Activated CD8-positive, alpha-beta memory T cell treated with anti-CD3 and anti-CD28 coated beads for 36 hours (primary cell): ENCODE data around the gene SCIN. TPM values are rescaled to one million over a fixed set of nuclear protein-coding genes. Genes with fewer than 3 reads are reported as not detected.
"Not testable (repeated sequence)": the region's sequence is repeated elsewhere in the genome, so short reads cannot be mapped to it uniquely, and the experiment has no call there.

Experiments
- CTCF ChIA-PET: fragments of 350-600 bp; sonication (Branson Sonifier 250); formaldehyde crosslinking; loops from one replicate; lab custom pipeline; 2021; ENCODE audit warnings: antibody characterized with exemption; lab: Charles Lee
- POLR2A ChIA-PET: fragments of 350-600 bp; sonication (Branson Sonifier 250); formaldehyde crosslinking; loops from one replicate; lab custom pipeline; 2021; ENCODE audit warnings: antibody characterized with exemption; lab: Charles Lee
- total RNA-seq, 2 experiments: library from RNA; stranded (reverse); gene quantifications; one replicate each; pipeline ENCODE4 v1.2.3, GENCODE V29; 2021

The SCIN gene
- total RNA-seq, 2 experiments from 2014 or later = 0.08 to 0.27 TPM

GRCh38 chr7:12670743-12671520, 100.4 kb downstream of the SCIN start:
- POLR2A ChIA-PET = no interaction called here
- CTCF ChIA-PET = no interaction called here

GRCh38 chr7:12673436-12673835, 102.9 kb downstream of the SCIN start:
- CTCF ChIA-PET = not testable (repeated sequence)

GRCh38 chr7:12674053-12674452, 103.5 kb downstream of the SCIN start:
- CTCF ChIA-PET = interaction anchor here (1.6 kb wide), 1 partner anchor 11 kb away, joined by 6 read pairs; no protein-coding TSS in a partner anchor
- POLR2A ChIA-PET = no interaction called here

More at GRCh38 chr7:12673436-12673835, 102.9 kb downstream of the SCIN start:
- POLR2A ChIA-PET = interaction anchor here (0.5 kb wide), 1 partner anchor 14 kb away, joined by 3 read pairs; the partner anchor contains the start of gene ARL4A

GRCh38 chr7:12674861-12675260, 104.3 kb downstream of the SCIN start:
- ChIA-PET POLR2A (no interaction called here), CTCF (interaction anchor here (1.6 kb wide), 1 partner anchor 11 kb away, joined by 6 read pairs; no protein-coding TSS in a partner anchor)

GRCh38 chr7:12683678-12684585, 113.4 kb downstream of the SCIN start:
- POLR2A ChIA-PET = no interaction called here
- CTCF ChIA-PET = no interaction called here

GRCh38 chr7:12684733-12685132, 114.2 kb downstream of the SCIN start:
- ChIA-PET POLR2A (no interaction called here), CTCF (interaction anchor here (2.1 kb wide), 1 partner anchor 10 kb away, joined by 6 read pairs; no protein-coding TSS in a partner anchor)

- ChIA-PET POLR2A (interaction anchor here (0.8 kb wide), 1 partner anchor 30 kb away, joined by 4 read pairs; no protein-coding TSS in a partner anchor), CTCF (interaction anchor here (1.6 to 2.3 kb wide), 4 partner anchors 11 to 577 kb away, joined by 3 to 13 read pairs (median 5); no protein-coding TSS in a partner anchor)
These were observed 115.0 kb downstream of the SCIN start for GRCh38 chr7:12685550-12685949.

- POLR2A ChIA-PET = interaction anchor here (0.5 to 1.5 kb wide), 5 partner anchors 24 to 529 kb away, joined by 3 to 5 read pairs (median 3); no protein-coding TSS in a partner anchor
- CTCF ChIA-PET = interaction anchor here (0.5 to 2.3 kb wide), 16 partner anchors 11 to 576 kb away, joined by 3 to 13 read pairs (median 3); no protein-coding TSS in a partner anchor
These were observed 115.8 kb downstream of the SCIN start for GRCh38 chr7:12686234-12686890.

GRCh38 chr7:12686891-12687717, 116.6 kb downstream of the SCIN start, which contains the start of gene ARL4A:
Gene ARL4A, plus strand, starts transcription at chr7:12687633. Its CDS starts 622 bp downstream, at chr7:12688255.
- CTCF ChIA-PET = interaction anchor here (0.5 to 2.3 kb wide), 15 partner anchors 13 to 576 kb away, joined by 3 to 13 read pairs (median 3); no protein-coding TSS in a partner anchor
- POLR2A ChIA-PET = interaction anchor here (0.6 to 1.5 kb wide), 5 partner anchors 14 to 528 kb away, joined by 3 to 5 read pairs (median 3); no protein-coding TSS in a partner anchor

GRCh38 chr7:12687718-12688171, 117.2 kb downstream of the SCIN start:
- ChIA-PET CTCF (interaction anchor here (1.1 to 2.3 kb wide), 4 partner anchors 12 to 28 kb away, joined by 4 to 13 read pairs (median 6); no protein-coding TSS in a partner anchor), POLR2A (interaction anchor here (0.7 to 1.5 kb wide), 4 partner anchors 15 to 383 kb away, joined by 3 to 5 read pairs (median 3); no protein-coding TSS in a partner anchor)

GRCh38 chr7:12688485-12689170, 118.1 kb downstream of the SCIN start:
- CTCF ChIA-PET, POLR2A ChIA-PET: not testable (repeated sequence)

GRCh38 chr7:12689451-12689850, 118.9 kb downstream of the SCIN start:
- ChIA-PET CTCF (interaction anchor here (0.5 kb wide), 1 partner anchor 54 kb away, joined by 3 read pairs; no protein-coding TSS in a partner anchor), POLR2A (no interaction called here)

- ChIA-PET POLR2A (no interaction called here), CTCF (interaction anchor here (0.6 kb wide), 1 partner anchor 1550 kb away, joined by 3 read pairs; no protein-coding TSS in a partner anchor)
These were observed 119.7 kb downstream of the SCIN start for GRCh38 chr7:12690041-12690878.

GRCh38 chr7:12691388-12691787, 120.9 kb downstream of the SCIN start:
- CTCF ChIA-PET, POLR2A ChIA-PET: not testable (repeated sequence)

GRCh38 chr7:12692035-12692434, 121.5 kb downstream of the SCIN start:
- POLR2A ChIA-PET = no interaction called here
- CTCF ChIA-PET = no interaction called here
